GM12891 (cell line): ENCODE results near the gene PPP4C.
"Not testable (repeated sequence)": the region's sequence is repeated elsewhere in the genome, so short reads cannot be mapped to it uniquely, and the experiment has no call there.

Experiments used
- DNase-seq: peaks from one replicate; pipeline ENCODE4 v3.0.0; 2011; ENCODE audit warnings: low spot score; ENCODE audit not compliant: insufficient read length
- FAIRE-seq: peaks from 2 replicates; lab custom pipeline; 2011; peaks lifted over from hg19 to GRCh38; lab: Jason Lieb, UNC
- PAX5 ChIP-seq: IDR thresholded peaks from 2 replicates; pipeline ENCODE4 v1.6.1; 2011; ENCODE audit warnings: low read length, moderate library complexity, mild to moderate bottlenecking; ENCODE audit not compliant: insufficient read depth, severe bottlenecking
- POLR2A ChIP-seq: IDR thresholded peaks from 2 replicates; pipeline ENCODE4 v1.6.1; 2011; ENCODE audit warnings: low read depth, low read length, control low read depth
- POLR2AphosphoS5 ChIP-seq: IDR thresholded peaks from 2 replicates; pipeline ENCODE4 v1.6.1; 2011; ENCODE audit warnings: low read depth, low read length, control low read depth
- POU2F2 ChIP-seq: IDR thresholded peaks from 2 replicates; pipeline ENCODE4 v1.6.1; 2011; ENCODE audit warnings: low read depth, mild to moderate bottlenecking, control low read depth, low read length, moderate library complexity
- SPI1 ChIP-seq: IDR thresholded peaks from 2 replicates; pipeline ENCODE4 v1.6.1; 2011; ENCODE audit warnings: low read depth, low read length, control low read depth
- TAF1 ChIP-seq: IDR thresholded peaks from 2 replicates; pipeline ENCODE4 v1.6.1; 2011; ENCODE audit warnings: low read depth, low read length, control low read depth

PPP4C gene

DNA sequence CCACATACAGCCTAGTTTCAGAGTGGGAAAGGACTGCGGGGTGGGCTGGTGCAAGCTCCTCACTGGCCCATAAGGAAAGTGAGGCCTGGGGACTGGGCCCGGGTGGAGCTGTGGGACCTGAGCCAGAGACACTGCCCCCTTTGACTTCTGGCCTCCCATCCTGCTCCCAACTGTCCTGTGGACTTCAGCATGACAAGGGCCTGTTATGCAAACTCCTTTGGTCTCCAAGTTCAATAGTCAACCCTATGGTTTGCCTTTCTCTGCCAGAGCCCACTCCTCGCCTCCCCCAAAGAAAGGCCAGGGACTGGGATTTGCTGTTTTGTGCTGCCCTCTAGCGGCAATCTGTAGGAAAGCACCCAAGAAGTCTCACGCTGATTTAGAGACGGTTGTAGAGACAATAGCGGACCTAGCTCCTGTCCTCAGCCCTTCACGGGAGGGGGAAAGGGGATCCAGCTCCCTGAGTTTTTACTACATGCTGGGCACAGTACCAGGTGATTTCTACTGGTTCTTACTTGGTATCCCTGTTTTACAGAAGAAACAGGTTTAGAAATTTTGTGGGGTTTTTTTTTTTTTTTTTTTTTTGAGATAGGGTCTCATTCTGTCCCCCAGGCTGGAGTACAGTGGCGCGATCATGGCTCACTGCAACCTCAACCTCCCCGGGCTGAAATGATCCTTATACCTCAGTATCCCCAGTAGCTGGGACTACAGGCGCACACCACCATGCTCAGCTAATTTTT is 43.5 kb upstream of the PPP4C start:
- FAIRE-seq (peak; percentile 16), DNase-seq (no peak)
- TF ChIP-seq POLR2A (no peak), PAX5 (no peak), TAF1 (no peak), POU2F2 (no peak), SPI1 (no peak), POLR2AphosphoS5 (no peak)

DNA sequence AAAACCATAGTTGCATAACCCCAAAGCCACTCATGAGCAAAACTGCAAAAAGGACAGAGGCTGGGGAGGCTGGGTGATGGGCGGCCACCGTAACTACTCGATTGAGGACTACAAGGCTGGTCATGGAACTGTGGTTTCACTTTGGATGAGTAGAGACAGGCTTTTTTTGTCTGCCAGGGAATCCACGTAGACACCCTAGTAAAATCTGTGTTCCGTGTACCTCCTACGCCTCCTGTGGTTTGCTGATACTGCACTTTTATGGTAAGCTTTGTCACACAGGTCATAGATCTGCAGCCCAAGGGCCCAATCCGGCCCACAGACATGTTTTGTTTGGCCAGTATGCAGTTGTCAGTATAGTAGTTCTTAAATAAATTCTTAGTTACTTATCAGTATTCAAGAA is 42.5 kb upstream of the PPP4C start:
- TF ChIP-seq SPI1 (no peak), POU2F2 (no peak), TAF1 (no peak), PAX5 (no peak), POLR2AphosphoS5 (no peak), POLR2A (no peak)
- DNase-seq, result no peak
- no peak for FAIRE-seq

DNA sequence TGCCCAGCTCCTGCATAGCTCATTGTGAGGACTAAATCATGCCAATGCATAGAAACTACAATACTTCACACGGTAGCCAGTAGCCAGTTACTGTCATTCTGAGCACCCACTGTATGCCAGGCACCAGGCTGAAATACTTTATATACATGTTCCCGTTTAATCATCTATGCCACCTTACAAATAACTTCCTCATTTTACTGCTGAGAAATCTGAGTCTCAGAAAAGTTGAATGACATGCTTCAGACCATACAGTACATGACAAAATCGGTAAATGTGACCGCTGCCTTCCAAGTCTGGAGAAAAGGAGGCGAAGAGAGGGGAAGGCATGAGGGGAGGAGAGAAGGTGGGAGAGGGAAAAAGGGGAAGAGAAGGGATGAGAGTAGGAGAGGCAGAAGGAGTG is 35.6 kb upstream of the PPP4C start:
- no peak for FAIRE-seq

DNA sequence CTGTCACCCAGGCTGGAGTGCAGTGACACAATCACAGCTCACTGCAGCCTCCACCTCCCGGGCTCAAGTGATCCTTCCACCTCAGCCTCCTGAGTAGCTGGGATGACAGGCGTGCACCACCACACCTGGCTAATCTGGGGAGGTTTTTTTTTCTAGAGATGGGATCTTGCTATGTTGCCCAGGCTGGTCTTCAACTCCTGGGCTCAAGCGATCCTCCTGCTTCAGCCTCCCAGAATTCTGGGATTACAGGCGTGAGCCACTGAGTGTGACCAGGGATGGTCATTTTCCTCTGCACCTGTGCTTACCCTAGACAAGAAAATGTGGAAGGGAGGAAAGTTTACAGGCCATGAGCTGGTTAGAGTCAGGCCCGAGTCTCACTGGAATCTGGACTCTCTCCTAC is 35.1 kb upstream of the PPP4C start:
- FAIRE-seq, DNase-seq: not testable (repeated sequence)

More for the DNA sequence above, 35.6 kb upstream of the PPP4C start:
- TF ChIP-seq TAF1, result no peak
- TF ChIP-seq PAX5, result no peak
- no peak for TF ChIP-seq SPI1
- no peak for TF ChIP-seq POU2F2
- TF ChIP-seq POLR2A, result no peak
- DNase-seq, result no peak

DNA sequence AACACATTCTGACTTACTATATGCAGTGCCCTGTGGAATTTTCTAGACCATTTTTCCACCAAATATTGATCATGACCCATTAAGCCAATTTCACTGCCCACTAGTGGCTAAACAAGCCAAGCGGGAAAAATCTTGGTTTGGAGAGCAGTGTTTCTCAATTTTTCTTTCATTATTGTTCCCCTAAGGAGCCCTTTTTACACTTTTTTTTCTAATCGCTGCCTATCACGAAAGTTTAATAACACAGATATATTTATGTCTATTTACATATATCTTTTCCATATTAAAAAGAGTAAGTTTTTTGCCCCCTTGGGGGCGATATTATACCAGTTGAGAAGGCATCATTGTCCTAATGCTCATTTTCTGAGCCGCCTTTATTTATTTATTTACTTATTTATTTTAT is 34.0 kb upstream of the PPP4C start:
- FAIRE-seq (no peak), DNase-seq (no peak)
- TF ChIP-seq TAF1 (no peak), SPI1 (no peak), PAX5 (no peak), POLR2AphosphoS5 (no peak), POU2F2 (no peak), POLR2A (no peak)

DNA sequence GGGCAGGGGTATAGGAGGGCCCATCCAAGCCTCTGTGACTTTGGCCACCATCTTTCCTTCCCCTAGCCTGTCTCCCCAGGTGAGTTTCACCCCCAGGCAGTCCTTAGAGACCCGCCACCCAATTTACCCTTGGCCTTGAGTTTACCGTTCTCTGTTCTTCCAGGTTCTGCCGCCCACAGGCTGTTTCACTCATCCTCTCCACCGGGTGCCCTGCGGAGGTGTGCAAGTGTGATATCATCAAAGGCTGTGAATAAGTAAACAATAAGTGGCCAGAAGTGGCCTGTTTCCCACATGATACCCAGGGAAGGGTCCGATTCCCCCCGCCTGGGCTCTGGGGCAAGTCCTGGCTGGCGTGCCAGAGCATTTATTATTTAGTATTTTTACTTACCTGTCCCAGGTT is 29.6 kb upstream of the PPP4C start:
- no peak for DNase-seq
- no peak for TF ChIP-seq TAF1
- no peak for TF ChIP-seq POLR2A
- no peak for TF ChIP-seq SPI1
- TF ChIP-seq PAX5, result no peak
- no peak for TF ChIP-seq POLR2AphosphoS5
- TF ChIP-seq POU2F2, result no peak
- no peak for FAIRE-seq

DNA sequence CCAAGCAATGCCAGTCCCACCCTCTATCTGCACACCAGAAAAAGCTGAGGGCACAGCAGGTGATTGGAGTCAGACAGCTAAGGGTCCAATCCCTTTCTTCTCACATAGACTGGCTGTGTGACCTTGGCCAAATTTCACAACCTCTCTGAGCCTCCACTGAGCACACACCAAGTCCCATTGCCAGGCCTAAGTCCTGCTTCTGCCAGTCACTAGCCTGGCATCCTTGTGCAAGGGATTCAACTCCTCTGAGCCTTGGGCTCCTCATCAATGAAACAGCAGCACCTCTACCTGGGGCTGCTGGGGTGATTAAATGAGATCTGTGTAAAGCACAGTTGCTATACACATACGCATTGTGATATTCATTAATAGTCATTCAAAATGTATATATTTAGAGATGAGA is 29.2 kb upstream of the PPP4C start:
- DNase-seq (no peak), FAIRE-seq (no peak)
- TF ChIP-seq POU2F2 (no peak), TAF1 (no peak), POLR2AphosphoS5 (no peak), PAX5 (no peak), SPI1 (no peak), POLR2A (no peak)

DNA sequence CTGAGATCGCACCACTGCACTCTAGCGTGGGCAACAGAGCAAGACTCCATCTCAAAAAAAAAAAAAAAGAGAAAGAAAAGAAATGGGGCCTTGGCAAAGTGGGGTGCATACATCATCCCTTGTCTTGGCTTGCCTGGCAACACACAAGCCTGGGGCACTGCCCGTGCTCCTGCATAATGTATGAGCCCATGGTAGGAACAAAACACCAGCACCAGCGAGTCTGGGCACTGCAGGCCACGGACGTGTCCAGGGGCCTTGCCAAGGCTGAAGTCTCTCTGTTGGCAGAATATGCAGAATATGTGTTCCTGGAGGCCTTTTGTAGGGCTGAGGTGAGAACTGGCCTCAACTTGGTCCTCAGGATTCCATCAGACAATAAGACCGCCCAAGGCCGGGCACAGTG is 25.9 kb upstream of the PPP4C start:
- TF ChIP-seq POU2F2 (no peak), POLR2AphosphoS5 (no peak), TAF1 (no peak), PAX5 (no peak), SPI1 (no peak), POLR2A (no peak)
- FAIRE-seq (no peak), DNase-seq (no peak)

DNA sequence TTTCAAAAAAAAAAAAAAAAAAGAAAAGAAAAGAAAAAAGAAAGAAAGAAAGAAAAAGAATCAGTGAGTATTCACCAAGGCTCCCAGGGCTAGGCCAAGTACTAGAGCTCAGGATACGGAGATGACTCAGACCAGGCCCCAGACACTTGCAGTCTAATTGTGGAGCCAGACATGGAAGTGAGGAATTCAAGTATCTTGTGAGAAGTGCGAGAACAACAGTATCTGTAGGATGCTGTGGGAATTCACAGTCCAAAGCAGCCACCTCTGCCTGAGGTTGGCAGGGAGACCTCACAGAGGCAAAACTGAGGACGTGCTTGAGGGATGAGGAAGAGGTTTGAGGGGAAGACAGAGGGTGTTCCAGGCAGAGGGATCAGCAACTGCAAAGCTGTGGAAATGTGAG is 24.3 kb upstream of the PPP4C start:
- DNase-seq (no peak), FAIRE-seq (no peak)
- TF ChIP-seq SPI1 (no peak), TAF1 (no peak), POLR2AphosphoS5 (no peak), POLR2A (no peak), PAX5 (no peak), POU2F2 (no peak)

DNA sequence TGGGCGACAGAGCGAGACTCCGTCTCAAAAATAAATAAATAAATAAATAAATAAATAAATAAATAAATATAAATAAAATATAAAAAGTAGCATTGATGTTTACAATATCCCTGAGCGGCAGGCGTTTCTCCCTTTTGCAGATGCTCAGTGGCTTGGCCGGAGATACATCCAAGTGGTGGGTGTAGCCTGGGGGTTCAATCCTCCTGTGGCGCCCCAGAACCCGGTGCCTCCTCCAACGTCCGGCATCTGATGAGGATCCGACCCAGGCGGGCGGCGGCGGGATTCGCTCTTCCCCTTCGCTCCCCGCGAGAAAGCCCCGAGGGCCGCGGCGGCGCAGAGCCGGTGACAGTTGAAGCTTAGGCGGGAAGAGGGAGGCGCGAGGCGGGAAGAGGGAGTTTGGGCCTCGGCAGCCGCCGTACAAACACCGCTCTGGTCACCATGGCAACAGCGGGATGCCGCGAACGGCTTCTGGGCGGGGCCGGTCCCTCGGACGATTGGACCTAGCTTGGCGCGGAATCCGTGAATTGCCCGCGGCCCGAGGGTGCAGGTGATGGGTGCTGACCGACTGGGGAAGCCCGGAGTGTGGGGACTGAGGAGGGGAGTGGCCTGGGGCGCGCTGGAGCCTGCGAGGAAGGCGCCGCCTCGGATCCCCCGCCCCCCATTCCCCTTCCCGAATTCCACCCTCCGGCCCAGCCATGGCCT is 23.0 kb upstream of the PPP4C start:
- DNase-seq (peak; percentile 94), FAIRE-seq (peak; percentile 87)
- TF ChIP-seq SPI1 (peak; percentile 6; the same call in 1 of the 2 replicates), POLR2A (no peak), PAX5 (no peak), TAF1 (no peak)

DNA sequence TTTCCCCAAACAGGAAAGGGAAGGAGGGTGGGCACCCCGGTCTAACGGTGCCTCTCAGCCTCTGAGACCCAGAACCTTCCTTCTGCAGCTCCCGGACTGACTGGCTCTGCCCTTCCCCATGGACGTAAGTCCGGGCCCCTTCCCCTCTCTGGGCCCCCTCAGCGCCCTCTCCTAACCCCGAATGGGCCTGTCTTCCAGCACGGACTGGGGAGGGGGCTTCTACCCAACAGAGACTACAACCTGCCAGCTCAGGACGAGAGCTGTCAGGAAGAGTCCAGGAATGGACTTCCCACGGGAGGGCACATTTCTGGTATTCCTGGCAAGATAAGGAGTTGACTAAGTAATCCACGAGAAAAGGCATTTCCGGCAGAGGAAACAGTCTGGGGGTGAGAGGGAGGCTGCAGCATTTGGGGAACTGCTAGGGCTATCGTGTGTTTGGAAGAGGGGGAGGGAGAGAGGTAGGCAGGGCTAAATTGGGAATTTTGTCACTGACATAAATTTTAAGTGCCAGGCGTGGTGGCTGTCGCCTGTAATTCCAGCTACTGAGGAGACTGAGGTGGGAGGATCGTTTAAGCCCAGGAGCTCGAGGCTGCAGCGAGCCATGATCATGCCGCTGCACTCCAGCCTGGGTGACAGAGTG is 22.3 kb upstream of the PPP4C start:
- no peak for FAIRE-seq
- TF ChIP-seq POLR2A (no peak), PAX5 (no peak), POLR2AphosphoS5 (no peak), POU2F2 (no peak), SPI1 (no peak), TAF1 (no peak)
- no peak for DNase-seq
